Ovary (tissue), 9 donors: Measurements from ENCODE around the gene BCL7C. TPM values are rescaled to one million over a fixed set of nuclear protein-coding genes. Genes with fewer than 3 reads are reported as not detected.

Source experiments
- DNase-seq, 5 donors: peaks; one replicate each; pipeline ENCODE4 v3.0.0-alpha.2; 2019 to 2020
- H3K27ac ChIP-seq, 2 donors: fragments of 200-600 bp; one replicate each; pipeline versions ENCODE4 v1.5.1 to v1.8.0; 2019 to 2022
- H3K27me3 ChIP-seq: fragments of 200-600 bp; one replicate; pipeline ENCODE4 v1.8.0; 2022
- H3K36me3 ChIP-seq: fragments of 200-600 bp; sonication (generic); one replicate; pipeline ENCODE4 v1.5.1; 2019
- H3K4me1 ChIP-seq: one replicate; pipeline ENCODE4 v1.8.1; 2013; ENCODE audit warnings: mild to moderate bottlenecking, moderate library complexity; ENCODE audit not compliant: insufficient read depth
- H3K4me3 ChIP-seq: fragments of 200-600 bp; sonication (generic); one replicate; pipeline ENCODE4 v1.5.1; 2017
- H3K9me3 ChIP-seq, 2 donors: fragments of 200-600 bp in 1 of 2; sonication (generic) in 1 of 2; one replicate each; pipeline versions ENCODE4 v1.5.1 to v1.8.1; 2013 to 2019; ENCODE audit warnings: mild to moderate bottlenecking in 1 of 2, moderate library complexity in 1 of 2
- EP300 ChIP-seq: sonication (generic); formaldehyde crosslinking; IDR thresholded peaks from one replicate; pipeline ENCODE4 v1.6.1; 2017; ENCODE audit warnings: antibody characterized with exemption
- POLR2A ChIP-seq: fragments of 450-650 bp; IDR thresholded peaks from one replicate; pipeline ENCODE4 v1.6.1; 2017; ENCODE audit warnings: antibody characterized with exemption, mild to moderate bottlenecking, moderate library complexity
- WGBS, 3 donors: extraction: QIAGEN DNeasy Blood & Tissue Kit in 1 of 3; methylation state at CpG; one replicate each; pipeline versions ENCODE4 v1.1.5 to v1.1.7; 2013 to 2017; 5-methylcytosine and 5-hydroxymethylcytosine counted together
- intact Hi-C, 4 donors: fragments of 100-400 bp; cut with DNase I; formaldehyde crosslinking; loops; one replicate each; pipeline versions ENCODE4 v1.11.0 to v1.15.1; 2022 to 2023
- polyA plus RNA-seq, 2 donors: library from polyadenylated mRNA; stranded (reverse); fragments of 200-250 nt in 1 of 2; fragments of 350-450 nt in 1 of 2; fragmentation: Illumina TruSeq in 1 of 2; extraction: RNeasy Lipid Tissue Mini Kit (QIAGEN cat#74804) in 1 of 2; gene quantifications; one replicate each; pipeline ENCODE4 v1.2.3, GENCODE V29; 2013 to 2014
- total RNA-seq, 7 donors: library from RNA; depleted of rRNA in 2 of 7; stranded (reverse); fragments of >200 nt in 2 of 7; fragmentation: NEBNext Ultra II Directional in 3 of 7; extraction: Animal tissue kit (Norgen Biotek cat#: 25700) in 3 of 7; gene quantifications; one replicate each; pipeline versions ENCODE4 v1.1.0 to v1.2.4, GENCODE V29; 2016 to 2023
- TF ChIP-seq, protein P1 (sequence below), 3 donors: fragments of 450-650 bp in 2 of 3; fragments of 200-600 bp in 1 of 3; IDR thresholded peaks; one replicate each; pipeline versions ENCODE4 v1.5.1 to v1.8.0; 2016 to 2022; ENCODE audit warnings: antibody characterized with exemption in 3 of 3, mild to moderate bottlenecking in 1 of 3
- donor health status: DM: no; HTN: no; CAD: no; lungs with moderate emphysema.
- donor health status: DM: no; HTN: no; CAD: no.
- donor health status: Bipolar disorder and iron deficiency.
- donor health status: DM: yes; HTN: yes; CAD: no.
- donor health status: DM: no; HTN: no; CAD: no.
- donor health status: DM: yes; HTN: yes; CAD: no.

BCL7C gene
- total and polyA plus RNA-seq, 9 donors = 13.3 to 54.8 (median 46.6) TPM

DNA sequence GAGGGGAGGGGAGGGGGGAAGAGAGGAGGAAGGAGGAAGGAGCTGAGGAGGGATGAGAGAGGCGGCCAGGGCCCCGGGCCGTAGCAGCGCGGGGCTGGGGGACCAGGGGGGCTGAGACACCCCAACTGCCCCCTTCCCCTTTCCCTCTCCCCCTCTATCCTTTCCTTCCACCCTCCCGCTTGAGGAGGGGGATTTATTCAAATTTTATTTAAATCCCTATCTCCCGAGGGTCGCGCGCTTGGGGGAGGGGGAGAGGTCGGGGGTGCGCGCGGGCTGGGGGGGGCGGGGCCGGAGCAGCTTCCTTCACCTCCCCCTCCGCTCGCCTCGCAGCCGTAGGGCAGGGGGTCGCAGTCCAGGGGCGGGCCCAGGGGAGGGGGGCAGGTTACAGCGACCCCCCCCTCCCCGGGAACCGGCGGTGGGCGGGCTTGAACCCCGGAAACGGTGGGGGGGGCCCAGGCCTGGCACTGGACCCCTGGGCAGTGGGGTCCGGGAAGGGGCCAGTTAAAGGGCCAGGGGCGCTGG is 29.7 kb upstream of the BCL7C start, which contains the start of gene FBXL19:
FBXL19 (plus strand) TSS at position 19 of the 522 bp plus-strand sequence. CDS start 2,183 bp downstream, outside the sequence.
- Histone ChIP-seq H3K27me3 (no peaks in the 10 kb centered on the region), H3K27ac (peak within 1 kb of the TSS; percentile 96 to 97), H3K36me3 (no peaks in the 10 kb centered on the region), H3K4me1 (no peaks in the 10 kb centered on the region), H3K4me3 (peak within 1 kb of the TSS; percentile 84), H3K9me3 (no peaks in the 10 kb centered on the region)
- TF ChIP-seq EP300 (no peak), POLR2A (peak; percentile 28)
- peak; percentile 67 to 86 (median 81) for DNase-seq
- intact Hi-C loops = loop anchor here in 1 of 4 donors (2.0 kb wide), 1 partner anchor 25 kb away; the partner anchor contains the start of gene ORAI3
- 0% methylated on average over 20 to 31 of the region's 31 CpGs for WGBS, 3 donors

- intact Hi-C loops = loop anchor here in 1 of 4 donors (2.0 kb wide), 1 partner anchor 26 kb away; the partner anchor contains the start of gene ORAI3
- WGBS, 3 donors = 0 to 1% (median 1%) methylated on average over 32 to 33 of the region's 33 CpGs
These were observed 29.2 kb upstream of the BCL7C start for GRCh38 chr16:30922960-30923535.

DNA sequence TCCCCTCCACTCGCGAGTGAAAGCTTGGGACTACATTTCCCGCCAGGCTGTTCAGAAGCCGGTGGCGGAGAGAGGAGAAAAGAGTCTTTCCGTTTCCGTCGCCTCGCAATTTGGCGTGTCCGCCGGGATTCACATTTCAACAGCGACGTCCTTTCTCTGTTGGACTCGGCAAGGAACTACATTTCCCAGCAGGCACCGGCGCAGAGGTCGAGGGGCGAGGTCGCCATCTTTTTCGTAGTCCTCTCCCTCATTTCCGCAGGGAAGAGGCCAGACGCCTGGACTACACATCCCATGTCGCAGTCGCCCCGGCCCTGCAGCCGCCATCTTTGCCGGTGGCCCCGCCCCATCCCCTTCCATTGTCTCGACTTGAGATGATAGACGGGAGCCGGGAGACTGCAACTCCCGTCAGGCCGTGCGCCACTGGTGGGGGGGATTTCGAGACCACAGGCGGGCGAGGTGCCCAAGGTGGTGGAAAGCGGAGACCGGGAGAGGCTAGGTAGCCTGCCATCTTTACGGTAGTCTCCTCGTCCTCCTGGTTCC is 28.6 kb upstream of the BCL7C start:
- Histone ChIP-seq H3K9me3 (no peaks in the 10 kb centered on the region), H3K27me3 (no peaks in the 10 kb centered on the region), H3K36me3 (no peaks in the 10 kb centered on the region), H3K4me1 (no peaks in the 10 kb centered on the region), H3K4me3 (peak overlapping the region; percentile 66), H3K27ac (peak overlapping the region; percentile 96 to 97)
- TF ChIP-seq, protein P1, sequence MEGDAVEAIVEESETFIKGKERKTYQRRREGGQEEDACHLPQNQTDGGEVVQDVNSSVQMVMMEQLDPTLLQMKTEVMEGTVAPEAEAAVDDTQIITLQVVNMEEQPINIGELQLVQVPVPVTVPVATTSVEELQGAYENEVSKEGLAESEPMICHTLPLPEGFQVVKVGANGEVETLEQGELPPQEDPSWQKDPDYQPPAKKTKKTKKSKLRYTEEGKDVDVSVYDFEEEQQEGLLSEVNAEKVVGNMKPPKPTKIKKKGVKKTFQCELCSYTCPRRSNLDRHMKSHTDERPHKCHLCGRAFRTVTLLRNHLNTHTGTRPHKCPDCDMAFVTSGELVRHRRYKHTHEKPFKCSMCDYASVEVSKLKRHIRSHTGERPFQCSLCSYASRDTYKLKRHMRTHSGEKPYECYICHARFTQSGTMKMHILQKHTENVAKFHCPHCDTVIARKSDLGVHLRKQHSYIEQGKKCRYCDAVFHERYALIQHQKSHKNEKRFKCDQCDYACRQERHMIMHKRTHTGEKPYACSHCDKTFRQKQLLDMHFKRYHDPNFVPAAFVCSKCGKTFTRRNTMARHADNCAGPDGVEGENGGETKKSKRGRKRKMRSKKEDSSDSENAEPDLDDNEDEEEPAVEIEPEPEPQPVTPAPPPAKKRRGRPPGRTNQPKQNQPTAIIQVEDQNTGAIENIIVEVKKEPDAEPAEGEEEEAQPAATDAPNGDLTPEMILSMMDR (IDR thresholded peaks at IDR 0.05) = no peak
- peak; percentile 11 for TF ChIP-seq EP300
- peak; percentile 99 to 100 (median 100) for DNase-seq
- intact Hi-C loops = loop anchor here in 1 of 4 donors (2.0 kb wide), 1 partner anchor 26 kb away; the partner anchor contains the start of gene ORAI3
- 0 to 1% (median 0%) methylated on average over 39 to 42 of the region's 42 CpGs for WGBS, 3 donors

More at GRCh38 chr16:30922960-30923535, 29.2 kb upstream of the BCL7C start:
- peak overlapping the region; percentile 84 for H3K4me3 ChIP-seq
- H3K27me3 ChIP-seq = no peaks in the 10 kb centered on the region
- no peak for TF ChIP-seq EP300
- peak; percentile 44 for TF ChIP-seq POLR2A
- TF ChIP-seq, protein P1 (IDR thresholded peaks at IDR 0.05) = no peak
- no peaks in the 10 kb centered on the region for H3K9me3 ChIP-seq
- no peaks in the 10 kb centered on the region for H3K36me3 ChIP-seq
- H3K27ac ChIP-seq = peak overlapping the region; percentile 96 to 97
- peak; percentile 99 to 100 (median 99) for DNase-seq
- no peaks in the 10 kb centered on the region for H3K4me1 ChIP-seq

DNA sequence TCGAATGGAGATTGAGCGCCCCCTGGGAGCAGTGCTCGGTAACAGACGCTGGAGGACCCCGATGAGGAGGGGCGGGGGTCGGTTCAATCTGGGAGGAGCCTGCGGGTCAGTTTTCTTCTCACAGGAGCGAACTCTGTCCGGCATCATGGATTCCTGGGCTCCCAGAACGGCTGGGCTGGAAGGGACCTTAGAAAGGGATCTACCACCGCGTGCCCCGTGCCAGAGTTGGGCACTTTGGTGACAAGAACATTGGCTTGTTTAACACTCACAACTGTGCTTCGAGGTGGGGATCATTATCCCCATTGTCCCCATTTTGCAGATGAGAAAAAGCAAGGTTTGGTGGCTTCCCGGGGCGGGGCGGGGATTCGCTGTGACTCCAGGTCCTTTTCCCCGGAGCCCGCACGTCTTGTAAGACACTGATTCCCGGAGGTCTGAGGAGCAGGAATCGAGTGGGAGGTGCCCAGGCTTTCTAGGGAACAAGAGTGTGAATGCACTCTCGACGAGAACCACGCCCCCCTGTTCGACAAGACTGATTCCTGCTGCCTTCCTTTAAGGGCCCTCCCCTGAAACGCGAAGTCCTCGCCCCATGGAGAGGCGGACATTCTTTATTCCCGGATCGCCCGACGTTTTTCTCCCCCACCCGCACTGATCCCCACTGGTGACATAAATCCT is 28.0 kb upstream of the BCL7C start:
- Histone ChIP-seq H3K36me3 (no peaks in the 10 kb centered on the region), H3K4me3 (peak overlapping the region; percentile 45), H3K4me1 (no peaks in the 10 kb centered on the region), H3K9me3 (no peaks in the 10 kb centered on the region), H3K27ac (peak overlapping the region; percentile 3 to 97), H3K27me3 (no peaks in the 10 kb centered on the region)
- WGBS, 3 donors = 0 to 1% (median 1%) methylated on average over 32 to 37 of the region's 37 CpGs
- no peak for TF ChIP-seq POLR2A
- TF ChIP-seq EP300 = no peak
- TF ChIP-seq, protein P1 (IDR thresholded peaks at IDR 0.05) = peak; percentile 85 to 95 (median 88)
- intact Hi-C loops = loop anchor here in 2 of 4 donors (1.0 to 2.0 kb wide), 2 partner anchors 27 to 78 kb away; partner anchors contain the start of gene ORAI3 (in 1 of the 2)
- peak; percentile 91 to 96 (median 94) for DNase-seq
